HepG2 (cell line): ENCODE results near the gene HDAC5. TPM values are rescaled to one million over a fixed set of nuclear protein-coding genes. Genes with fewer than 3 reads are reported as not detected.
A peak's percentile ranks its signal among the peaks of the same experiment; 100 is the strongest.

ENCODE experiments used
- ARID5B ChIP-seq: IDR thresholded peaks from 2 replicates; pipeline ENCODE4 v1.4.0; 2020; ENCODE audit warnings: mild to moderate bottlenecking, missing genetic modification reagents
- FOXK1 ChIP-seq: sonication (generic); formaldehyde crosslinking; IDR thresholded peaks from 2 replicates; pipeline ENCODE4 v1.4.0; 2020; ENCODE audit warnings: low read depth, missing genetic modification reagents, borderline replicate concordance
- HOMEZ ChIP-seq: IDR thresholded peaks from 2 replicates; pipeline ENCODE4 v1.6.1; 2016; ENCODE audit warnings: low read depth
- PRDM4 ChIP-seq: sonication (generic); formaldehyde crosslinking; IDR thresholded peaks from 2 replicates; pipeline ENCODE4 v1.9.0; 2021; ENCODE audit warnings: missing genetic modification reagents, borderline replicate concordance
- RARA ChIP-seq: IDR thresholded peaks from 2 replicates; pipeline ENCODE4 v1.6.1; 2016; ENCODE audit warnings: missing genetic modification reagents, missing compliant biosample characterization
- SALL1 ChIP-seq: sonication (generic); formaldehyde crosslinking; IDR thresholded peaks from 2 replicates; pipeline ENCODE4 v1.8.0; 2022; ENCODE audit warnings: mild to moderate bottlenecking, missing genetic modification reagents
- SNAPC4 ChIP-seq: sonication (generic); formaldehyde crosslinking; IDR thresholded peaks from 2 replicates; pipeline ENCODE4 v1.4.0; 2020; ENCODE audit warnings: mild to moderate bottlenecking, missing genetic modification reagents
- ZBTB10 ChIP-seq: sonication (generic); formaldehyde crosslinking; IDR thresholded peaks from 2 replicates; pipeline ENCODE4 v1.4.0; 2020; ENCODE audit warnings: missing genetic modification reagents, borderline replicate concordance
- ZBTB3 ChIP-seq: sonication (generic); formaldehyde crosslinking; IDR thresholded peaks from 2 replicates; pipeline ENCODE4 v1.4.0; 2020; ENCODE audit warnings: low read depth, mild to moderate bottlenecking, moderate library complexity, missing genetic modification reagents, borderline replicate concordance
- polyA plus RNA-seq, 8 experiments: library from polyadenylated mRNA; depleted of rRNA in 3 of 8; stranded (reverse) in 7 of 8; unstranded in 1 of 8; fragments of >200 nt; fragmentation: Illumina TruSeq in 4 of 8; extraction: Trizol in 4 of 8; gene quantifications; 2 replicates each; pipeline versions ENCODE4 v1.2.1 to v1.2.3, GENCODE V29; 2011 to 2016; ENCODE audit warnings: low read depth in 4 of 8, missing spikeins in 1 of 8, mixed read lengths in 1 of 8; ENCODE audit not compliant: insufficient read depth in 1 of 8
- total RNA-seq, 5 experiments: library from RNA; depleted of rRNA; stranded (reverse); fragments of >200 nt; fragmentation: Illumina TruSeq; extraction: Trizol; gene quantifications; 2 replicates each; pipeline ENCODE4 v1.2.3, GENCODE V29; 2016; ENCODE audit warnings: low read depth in 1 of 5

HDAC5 gene
- total and polyA plus RNA-seq, 2 of the 13 experiments (the other 11 are each of a cell fraction or from before 2014, with no cell fraction given) = 46.4 to 85.4 TPM

GRCh38 chr17:44134752-44135568 lies 11.5 kb upstream of the HDAC5 start (continued):
- TF ChIP-seq ZBTB10 (CRISPR knock-in tag) (peak; percentile 20; the same call in 1 of the 2 replicates), ZBTB3 (CRISPR knock-in tag) (no peak), FOXK1 (CRISPR knock-in tag) (no peak), SALL1 (CRISPR knock-in tag) (peak; percentile 18; the same call in 1 of the 2 replicates), SNAPC4 (CRISPR knock-in tag) (0 out of 2 replicates have a peak, but pooled peaks have one; percentile 32), PRDM4 (CRISPR knock-in tag) (no peak), HOMEZ (CRISPR knock-in tag) (no peak), ARID5B (CRISPR knock-in tag) (peak; percentile 67; the same call in 1 of the 2 replicates), RARA (CRISPR knock-in tag) (peak; percentile 61)
